ENCODE results near the gene FBXL3. TPM values are rescaled to one million over a fixed set of nuclear protein-coding genes. Genes with fewer than 3 reads are reported as not detected.

FBXL3 gene
- total and polyA plus RNA-seq, 2 of the 8 experiments (the other 6 are each of a cell fraction or from before 2014, with no cell fraction given): 4.9 to 14.9 TPM

DNA sequence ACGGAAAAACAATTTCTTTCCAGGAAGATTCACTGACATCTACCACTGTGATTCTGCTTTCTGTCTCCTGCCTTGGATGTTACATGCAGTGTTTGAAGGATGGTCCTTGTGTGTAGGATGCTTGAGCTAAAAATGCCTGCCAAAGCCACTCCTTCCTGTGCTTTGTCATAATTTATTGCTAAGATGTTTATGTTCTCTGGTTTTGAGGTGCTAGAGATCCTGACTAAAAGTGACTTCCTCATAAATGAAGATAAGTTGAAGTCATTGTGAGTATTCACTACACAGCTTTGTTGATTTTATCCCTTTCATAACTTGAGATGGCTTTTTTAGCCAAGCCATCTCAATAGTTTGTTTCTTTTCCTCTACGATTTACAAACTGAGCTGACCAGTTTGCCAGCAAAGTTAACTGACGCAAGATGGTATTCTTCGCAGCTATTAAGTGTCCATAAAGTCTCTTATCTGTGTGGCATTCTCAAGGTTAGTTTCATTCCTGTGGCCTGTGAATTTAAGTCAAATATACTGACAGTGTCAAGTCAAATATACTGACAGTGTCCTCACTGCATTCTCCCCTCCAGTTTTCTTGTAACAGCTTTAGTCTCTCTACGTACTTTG, 15.7 kb upstream of the FBXL3 start:
- Histone ChIP-seq H2BK15ac (ENCODE audit: low read length) (no peak overlapping the region), H2BK20ac (ENCODE audit: low read length) (no peak overlapping the region), H3K4me2 (ENCODE audit: insufficient read depth in 1 of 2, low read depth in 2 of 2, low read length in 2 of 2) (no peak overlapping the region), H4K91ac (replicated peaks; ENCODE audit: insufficient read length, low read length) (no peak overlapping the region), H3K23me2 (ENCODE audit: low read depth, low read length) (no peaks in the 10 kb centered on the region), H2BK5ac (ENCODE audit: low read depth, low read length) (no peak overlapping the region), H3K27ac (ENCODE audit: low read depth, low read length) (no peak overlapping the region), H3K56ac (replicated peaks; ENCODE audit: insufficient read length, low read depth, low read length) (no peak overlapping the region), H3K79me1 (ENCODE audit: low read depth, low read length) (no peaks in the 10 kb centered on the region), H3K27me3 (replicated peaks in 1 of 4; ENCODE audit: control insufficient read depth in 3 of 4, extremely low read depth in 1 of 4, insufficient read depth in 3 of 4, low read length in 3 of 4) (no peaks in the 10 kb centered on the region), H3K4me1 (replicated peaks in 1 of 4; ENCODE audit: control insufficient read depth in 3 of 4, insufficient read depth in 4 of 4, low read length in 3 of 4) (peaks cover 0 to 3% (median 3%) of the 10 kb centered on the region in 4 experiments; a peak in 3 of 7 replicates), H4K20me1 (replicated peaks in 1 of 2; ENCODE audit: control insufficient read depth in 1 of 2, insufficient read depth in 2 of 2, low read length in 2 of 2) (no peaks in the 10 kb centered on the region), H3K9ac (replicated peaks in 1 of 4; ENCODE audit: extremely low read depth in 1 of 4, low read depth in 3 of 4, low read length in 3 of 4) (no peak overlapping the region), H2AK5ac (ENCODE audit: low read depth, low read length) (no peak overlapping the region), H4K8ac (ENCODE audit: extremely low read depth, insufficient read depth, low read length) (no peak overlapping the region), H4K5ac (ENCODE audit: insufficient read length, low read depth, low read length) (no peak overlapping the region), H3K14ac (ENCODE audit: insufficient read length) (no peak overlapping the region), H3K4me3 (ENCODE audit: extremely low read depth in 1 of 4, insufficient read depth in 2 of 4, low read depth in 3 of 4, low read length in 4 of 4) (no peak overlapping the region), H3K9me3 (ENCODE audit: insufficient read depth in 2 of 2, low read depth in 1 of 2, low read length in 1 of 2) (no peaks in the 10 kb centered on the region), H3K36me3 (ENCODE audit: control insufficient read depth in 2 of 4, insufficient read depth in 4 of 4, low read length in 3 of 4) (peaks cover 0 to 5% (median 2%) of the 10 kb centered on the region in 4 experiments; a peak in 3 of 8 replicates), H3K79me2 (ENCODE audit: control insufficient read depth in 1 of 2, insufficient read depth in 2 of 2, low read length in 2 of 2) (no peaks in the 10 kb centered on the region), H3K18ac (ENCODE audit: extremely low read depth, low read length) (no peak overlapping the region), H2BK120ac (replicated peaks; ENCODE audit: low read depth, low read length) (no peak overlapping the region), H2AFZ (ENCODE audit: low read length) (no peak overlapping the region), H2BK12ac (ENCODE audit: low read depth, low read length) (no peak overlapping the region), H3K4ac (replicated peaks; ENCODE audit: insufficient read length, low read depth, low read length) (no peak overlapping the region), H3K23ac (ENCODE audit: insufficient read length) (no peak overlapping the region)
- FAIRE-seq (no peak), DNase-seq (ENCODE audit: low read depth in 1 of 2, low spot score in 2 of 2) (no peak)
- ChIA-PET POLR2A (ENCODE audit: partially characterized antibody) (interaction anchor here (0.7 to 1.5 kb wide), 4 partner anchors 13 to 17 kb away, joined by 3 to 4 read pairs (median 4); partner anchors contain the start of gene FBXL3), CTCF (ENCODE audit: partially characterized antibody) (interaction anchor here (1.0 to 1.7 kb wide), 4 partner anchors 13 to 61 kb away, joined by 3 to 4 read pairs (median 4); no protein-coding TSS in a partner anchor)
- WGBS, 2 experiments (ENCODE audit: extremely low coverage in 1 of 2, insufficient coverage in 1 of 2, insufficient read length in 1 of 2, insufficient replicate concordance in 2 of 2, low coverage in 1 of 2, low lambda C conversion rate in 2 of 2, missing lambda C conversion rate in 1 of 2): 95% methylated on average over 5 of the region's 5 CpGs; no CpG with 5 or more reads in 1 of the 2 experiments
- TF ChIP-seq, protein P1, sequence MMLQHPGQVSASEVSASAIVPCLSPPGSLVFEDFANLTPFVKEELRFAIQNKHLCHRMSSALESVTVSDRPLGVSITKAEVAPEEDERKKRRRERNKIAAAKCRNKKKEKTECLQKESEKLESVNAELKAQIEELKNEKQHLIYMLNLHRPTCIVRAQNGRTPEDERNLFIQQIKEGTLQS (IDR thresholded peaks at IDR 0.05; ENCODE audit: insufficient read depth, low read depth, low read length): no peak
- TF ChIP-seq BRCA1 (IDR thresholded peaks at IDR 0.05; ENCODE audit: low read depth, low read length) (no peak), SUZ12 (IDR thresholded peaks at IDR 0.05; ENCODE audit: low read length) (no peak), ZNF274 (IDR thresholded peaks at IDR 0.05; ENCODE audit: borderline replicate concordance, extremely low read depth, low read length) (no peak), SP4 (IDR thresholded peaks at IDR 0.05; ENCODE audit: low read length) (no peak)
